ENCODE results near the gene ACKR3.

Gene ACKR3

DNA sequence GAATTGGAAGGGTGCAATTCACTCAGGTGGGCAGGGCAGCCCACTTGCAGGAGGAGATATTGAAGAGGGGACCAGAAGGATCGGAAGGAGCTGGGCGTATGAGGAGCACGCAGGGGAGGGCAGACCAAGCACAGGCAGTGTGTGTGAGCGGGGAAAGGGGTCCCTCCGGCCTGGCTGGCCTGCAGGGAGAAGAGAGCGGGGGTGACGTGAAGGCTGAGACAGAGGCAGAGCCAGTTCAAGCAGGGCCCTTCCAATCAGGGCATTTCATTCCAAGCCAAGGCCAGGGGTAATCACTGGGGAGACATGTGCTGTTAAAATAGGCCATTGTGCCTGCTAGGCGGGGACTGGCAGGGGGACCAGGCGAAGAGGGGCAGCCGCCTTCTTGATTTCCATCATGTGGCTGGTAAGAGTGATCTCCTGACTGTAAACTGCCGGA, 62.2 kb downstream of the ACKR3 start:
- DNase-seq (ENCODE audit: low spot score) = no peak
